ENCODE results near the gene MAD1L1. TPM values are rescaled to one million over a fixed set of nuclear protein-coding genes. Genes with fewer than 3 reads are reported as not detected.

MAD1L1 gene
- total RNA-seq, 4 donors from 2014 or later, result 22.3 to 56.6 (median 35.0) TPM

GRCh38 chr7:2230226-2230625 lies 2.5 kb downstream of the MAD1L1 start:
- H3K9me3 ChIP-seq, result no peaks in the 10 kb centered on the region
- H3K36me3 ChIP-seq, result peaks cover 0 to 61% of the 10 kb centered on the region in 2 donors
- no peak overlapping the region for H3K27ac ChIP-seq
- H3K4me3 ChIP-seq, result no peak overlapping the region
- no peak for TF ChIP-seq EP300 (IDR thresholded peaks at IDR 0.05)
- TF ChIP-seq POLR2AphosphoS5 (IDR thresholded peaks at IDR 0.05), result no peak
- TF ChIP-seq, protein P1, sequence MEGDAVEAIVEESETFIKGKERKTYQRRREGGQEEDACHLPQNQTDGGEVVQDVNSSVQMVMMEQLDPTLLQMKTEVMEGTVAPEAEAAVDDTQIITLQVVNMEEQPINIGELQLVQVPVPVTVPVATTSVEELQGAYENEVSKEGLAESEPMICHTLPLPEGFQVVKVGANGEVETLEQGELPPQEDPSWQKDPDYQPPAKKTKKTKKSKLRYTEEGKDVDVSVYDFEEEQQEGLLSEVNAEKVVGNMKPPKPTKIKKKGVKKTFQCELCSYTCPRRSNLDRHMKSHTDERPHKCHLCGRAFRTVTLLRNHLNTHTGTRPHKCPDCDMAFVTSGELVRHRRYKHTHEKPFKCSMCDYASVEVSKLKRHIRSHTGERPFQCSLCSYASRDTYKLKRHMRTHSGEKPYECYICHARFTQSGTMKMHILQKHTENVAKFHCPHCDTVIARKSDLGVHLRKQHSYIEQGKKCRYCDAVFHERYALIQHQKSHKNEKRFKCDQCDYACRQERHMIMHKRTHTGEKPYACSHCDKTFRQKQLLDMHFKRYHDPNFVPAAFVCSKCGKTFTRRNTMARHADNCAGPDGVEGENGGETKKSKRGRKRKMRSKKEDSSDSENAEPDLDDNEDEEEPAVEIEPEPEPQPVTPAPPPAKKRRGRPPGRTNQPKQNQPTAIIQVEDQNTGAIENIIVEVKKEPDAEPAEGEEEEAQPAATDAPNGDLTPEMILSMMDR (IDR thresholded peaks at IDR 0.05), result no peak
- no peak for TF ChIP-seq POLR2A (IDR thresholded peaks at IDR 0.05)
- whole genome bisulfite sequencing, 2 donors (ENCODE audit: low coverage in 1 of 2), result 92 to 100% methylated on average over 1 to 7 of the region's 8 CpGs
- H3K4me1 ChIP-seq, result peaks cover 0 to 41% (median 15%) of the 10 kb centered on the region in 3 donors
- ATAC-seq, result no peak
- no peaks in the 10 kb centered on the region for H3K27me3 ChIP-seq

- no peaks in the 10 kb centered on the region for H3K27me3 ChIP-seq
- ATAC-seq, result no peak
- peaks cover 0 to 41% (median 15%) of the 10 kb centered on the region in 3 donors for H3K4me1 ChIP-seq
- H3K27ac ChIP-seq, result no peak overlapping the region
- TF ChIP-seq EP300 (IDR thresholded peaks at IDR 0.05) (no peak), POLR2AphosphoS5 (IDR thresholded peaks at IDR 0.05) (no peak), POLR2A (IDR thresholded peaks at IDR 0.05) (no peak)
- H3K4me3 ChIP-seq, result no peak overlapping the region
- WGBS, 2 donors (ENCODE audit: low coverage in 1 of 2), result 71 to 80% methylated on average over 1 of the region's 7 CpGs
- H3K9me3 ChIP-seq, result no peaks in the 10 kb centered on the region
- H3K36me3 ChIP-seq, result peaks cover 0 to 61% of the 10 kb centered on the region in 2 donors
Measured at GRCh38 chr7:2229467-2229866, 3.3 kb downstream of the MAD1L1 start.

DNA sequence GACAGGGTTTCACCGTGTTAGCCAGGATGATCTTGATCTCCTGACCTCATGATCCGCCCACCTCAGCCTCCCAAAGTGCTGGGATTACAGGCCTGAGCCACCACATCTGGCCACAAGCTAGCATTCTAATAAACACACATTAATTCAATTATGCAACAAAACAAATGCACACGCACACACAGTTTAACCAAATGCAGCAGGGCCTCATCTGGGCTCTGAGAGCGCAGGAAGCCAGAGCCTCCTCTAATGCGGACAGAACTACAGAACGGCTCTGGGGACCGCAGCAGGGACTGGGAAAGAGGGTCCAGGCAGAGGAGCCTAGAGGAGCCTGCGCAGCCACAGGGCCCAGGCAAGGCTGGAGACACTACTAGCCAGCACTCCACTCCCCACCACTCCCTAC lies 3.8 kb downstream of the MAD1L1 start:
- 60 to 63% methylated on average over 1 to 4 of the region's 8 CpGs for WGBS, 2 donors (ENCODE audit: low coverage in 1 of 2)
- no peaks in the 10 kb centered on the region for H3K9me3 ChIP-seq
- peaks cover 0 to 41% (median 15%) of the 10 kb centered on the region in 3 donors for H3K4me1 ChIP-seq
- H3K4me3 ChIP-seq, result no peak overlapping the region
- H3K27me3 ChIP-seq, result no peaks in the 10 kb centered on the region
- TF ChIP-seq EP300 (IDR thresholded peaks at IDR 0.05), result no peak
- TF ChIP-seq POLR2AphosphoS5 (IDR thresholded peaks at IDR 0.05), result no peak
- TF ChIP-seq, protein P1 (IDR thresholded peaks at IDR 0.05), result no peak
- no peak for TF ChIP-seq POLR2A (IDR thresholded peaks at IDR 0.05)
- H3K27ac ChIP-seq, result no peak overlapping the region
- H3K36me3 ChIP-seq, result peaks cover 0 to 62% of the 10 kb centered on the region in 2 donors
- no peak for ATAC-seq

- H3K27me3 ChIP-seq, result no peaks in the 10 kb centered on the region
- H3K4me3 ChIP-seq, result no peak overlapping the region
- H3K4me1 ChIP-seq, result peaks cover 0 to 35% (median 15%) of the 10 kb centered on the region in 3 donors
- no peak for ATAC-seq
- peaks cover 0 to 74% of the 10 kb centered on the region in 2 donors for H3K36me3 ChIP-seq
- H3K9me3 ChIP-seq, result no peaks in the 10 kb centered on the region
- TF ChIP-seq POLR2AphosphoS5 (IDR thresholded peaks at IDR 0.05) (no peak), EP300 (IDR thresholded peaks at IDR 0.05) (no peak)
- WGBS, 2 donors (ENCODE audit: low coverage in 1 of 2), result 100% methylated on average over 3 of the region's 15 CpGs; no CpG with 5 or more reads in 1 of the 2 donors
- no peak overlapping the region for H3K27ac ChIP-seq
Measured at GRCh38 chr7:2227699-2228098, 5.0 kb downstream of the MAD1L1 start.

- no peaks in the 10 kb centered on the region for H3K27me3 ChIP-seq
- H3K4me1 ChIP-seq, result peaks cover 0 to 19% (median 5%) of the 10 kb centered on the region in 3 donors
- WGBS, 2 donors (ENCODE audit: low coverage in 1 of 2), result 95 to 100% methylated on average over 1 to 10 of the region's 13 CpGs
Measured at GRCh38 chr7:2225830-2226229, 6.9 kb downstream of the MAD1L1 start.

DNA sequence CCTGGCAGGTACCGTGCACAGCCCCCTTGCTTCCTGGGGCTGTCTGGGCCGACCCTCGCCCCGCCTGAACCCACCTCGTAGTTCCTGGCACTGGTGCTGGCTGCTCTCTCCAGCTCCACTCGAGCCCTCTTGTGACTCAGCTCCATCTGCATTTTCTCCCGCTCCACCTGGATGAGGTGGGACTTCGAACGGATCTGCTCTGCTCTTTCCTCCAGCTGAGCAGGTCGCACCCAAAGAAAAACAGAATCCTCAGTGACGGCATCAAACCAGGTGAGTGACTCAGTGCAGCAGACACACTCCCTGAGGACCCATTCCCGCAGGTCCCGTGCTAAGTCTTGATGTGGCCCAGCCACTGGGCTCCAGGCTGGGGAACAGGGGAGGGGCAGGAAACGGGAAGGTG lies 7.4 kb downstream of the MAD1L1 start:
- ATAC-seq, result no peak
- no peak overlapping the region for H3K4me3 ChIP-seq
- H3K36me3 ChIP-seq, result peaks cover 0 to 98% of the 10 kb centered on the region in 2 donors
- no peak for TF ChIP-seq POLR2AphosphoS5 (IDR thresholded peaks at IDR 0.05)
- TF ChIP-seq EP300 (IDR thresholded peaks at IDR 0.05), result no peak
- TF ChIP-seq, protein P1 (IDR thresholded peaks at IDR 0.05), result no peak
- no peak for TF ChIP-seq POLR2A (IDR thresholded peaks at IDR 0.05)
- no peaks in the 10 kb centered on the region for H3K9me3 ChIP-seq
- 90 to 91% methylated on average over 4 of the region's 14 CpGs for WGBS, 2 donors (ENCODE audit: low coverage in 1 of 2)
- H3K27me3 ChIP-seq, result no peaks in the 10 kb centered on the region
- H3K4me1 ChIP-seq, result peaks cover 0 to 14% (median 2%) of the 10 kb centered on the region in 3 donors
- H3K27ac ChIP-seq, result no peak overlapping the region

More at GRCh38 chr7:2225830-2226229, 6.9 kb downstream of the MAD1L1 start:
- no peaks in the 10 kb centered on the region for H3K9me3 ChIP-seq
- no peak for ATAC-seq
- H3K4me3 ChIP-seq, result no peak overlapping the region
- TF ChIP-seq, protein P1 (IDR thresholded peaks at IDR 0.05), result no peak
- TF ChIP-seq POLR2AphosphoS5 (IDR thresholded peaks at IDR 0.05) (no peak), EP300 (IDR thresholded peaks at IDR 0.05) (no peak), POLR2A (IDR thresholded peaks at IDR 0.05) (no peak)
- H3K36me3 ChIP-seq, result peaks cover 0 to 93% of the 10 kb centered on the region in 2 donors
- H3K27ac ChIP-seq, result no peak overlapping the region
